Measurements from ENCODE around the gene OS9.

The OS9 gene

GRCh38 chr12:57766464-57767304, 72.8 kb downstream of the OS9 start, which contains the start of gene CYP27B1 (continued):
- TF ChIP-seq PATZ1 (tag by site-specific recombination; IDR thresholded peaks at IDR 0.05): peak; percentile 74
- TF ChIP-seq ZBTB20 (tag by site-specific recombination; IDR thresholded peaks at IDR 0.05): peak; percentile 23; the same call in 1 of the 2 replicates
- TF ChIP-seq KLF7 (tag by site-specific recombination; IDR thresholded peaks at IDR 0.05; ENCODE audit: borderline replicate concordance): no peak
- no peak for TF ChIP-seq ZNF747 (tag by site-specific recombination; IDR thresholded peaks at IDR 0.05)
- no peak for TF ChIP-seq ZNF398 (tag by site-specific recombination; IDR thresholded peaks at IDR 0.05)
- TF ChIP-seq ATF2 (tag by site-specific recombination; IDR thresholded peaks at IDR 0.05; ENCODE audit: low read depth): 0 out of 2 replicates have a peak, but pooled peaks have one; percentile 4
- TF ChIP-seq CTCF (tag by site-specific recombination; IDR thresholded peaks at IDR 0.05): peak; percentile 85
- TF ChIP-seq ZBTB6 (tag by site-specific recombination; IDR thresholded peaks at IDR 0.05): no peak

GRCh38 chr12:57767305-57767698, 73.4 kb downstream of the OS9 start:
- no peak for TF ChIP-seq ZNF624 (tag by site-specific recombination; IDR thresholded peaks at IDR 0.05)
- TF ChIP-seq ZNF488 (tag by site-specific recombination; IDR thresholded peaks at IDR 0.05): no peak
- peak; percentile 39; the same call in 1 of the 2 replicates for TF ChIP-seq IKZF3 (tag by site-specific recombination; IDR thresholded peaks at IDR 0.05)
- no peak for TF ChIP-seq ZNF639 (tag by site-specific recombination; IDR thresholded peaks at IDR 0.05)
- TF ChIP-seq ZNF2 (tag by site-specific recombination; IDR thresholded peaks at IDR 0.05): no peak
- TF ChIP-seq ZNF274 (IDR thresholded peaks at IDR 0.05; ENCODE audit: low read length): no peak
- TF ChIP-seq ZNF274 (tag by site-specific recombination; IDR thresholded peaks at IDR 0.05; ENCODE audit: borderline replicate concordance): no peak
- TF ChIP-seq ZNF580 (tag by site-specific recombination; IDR thresholded peaks at IDR 0.05): no peak
- TF ChIP-seq ZNF544 (tag by site-specific recombination; IDR thresholded peaks at IDR 0.05): no peak
- Histone ChIP-seq H3K36me3 (ENCODE audit: control insufficient read depth in 2 of 2, insufficient read depth in 1 of 2, low read length in 2 of 2) (peaks cover 0 to 34% of the 10 kb centered on the region in 2 experiments; a peak in 2 of 3 replicates), H3K4me3 (ENCODE audit: low read depth, low read length) (no peak overlapping the region), H3K9me3 (ENCODE audit: control insufficient read depth, insufficient read depth, low read depth, low read length) (no peaks in the 10 kb centered on the region), H3K27ac (ENCODE audit: extremely low read depth, low read depth, low read length) (no peak overlapping the region; the same call in 1 of the 2 replicates), H3K4me1 (ENCODE audit: control insufficient read depth, insufficient read depth, low read length) (peaks cover 18% of the 10 kb centered on the region)
- ChIA-PET POLR2A (interaction anchor here (0.5 to 2.5 kb wide), 3 partner anchors 11 to 66 kb away, joined by 5 to 8 read pairs (median 7); partner anchors contain the start of gene TSPAN31), CTCF (interaction anchor here (0.5 to 3.8 kb wide), 8 partner anchors 8 to 235 kb away, joined by 3 to 26 read pairs (median 4); partner anchors contain the start of genes MARCHF9 and TSFM)

Measured in HEK293 (cell line).